B cell (primary cell): Measurements from ENCODE around the gene TMEM154. TPM values are rescaled to one million over a fixed set of nuclear protein-coding genes. Genes with fewer than 3 reads are reported as not detected.
A peak's percentile ranks its signal among the peaks of the same experiment; 100 is the strongest.

Experiments
- ATAC-seq: fragments of 200-7000 bp; cut with Tn5 transposase; one replicate; pipeline ENCODE4 v1.10.0; 2021; ENCODE audit warnings: low read depth, mild to moderate bottlenecking, moderate number of reproducible peaks, moderate library complexity
- CTCF ChIA-PET: fragments of 350-600 bp; sonication (Branson Sonifier 250); formaldehyde crosslinking; loops from one replicate; lab custom pipeline; 2021; ENCODE audit warnings: antibody characterized with exemption, inconsistent platforms; lab: Charles Lee
- POLR2A ChIA-PET: fragments of 350-600 bp; sonication (Branson Sonifier 250); formaldehyde crosslinking; loops from one replicate; lab custom pipeline; 2021; ENCODE audit warnings: antibody characterized with exemption; lab: Charles Lee
- DNase-seq: peaks from one replicate; pipeline ENCODE4 v3.0.0; 2013
- H2AFZ ChIP-seq: 2 replicates; pipeline ENCODE4 v1.6.1; 2012; ENCODE audit warnings: mild to moderate bottlenecking, low read depth, low read length; ENCODE audit not compliant: insufficient read depth, poor library complexity, severe bottlenecking
- H3K27ac ChIP-seq, 2 donors: 1 replicate in 1 of 2; 2 replicates in 1 of 2; pipeline ENCODE4 v1.5.1; 2012 to 2013; ENCODE audit warnings: low read length in 2 of 2, mild to moderate bottlenecking in 2 of 2, moderate library complexity in 1 of 2
- H3K27me3 ChIP-seq, 4 experiments: fragments of 200-600 bp in 1 of 4; sonication (generic) in 1 of 4; replicated peaks in 1 of 4; 1 replicate in 2 of 4; 2 replicates in 2 of 4; pipeline versions ENCODE4 v1.6.1 to v1.7.0; 2013 to 2016; ENCODE audit warnings: low read length in 3 of 4, mild to moderate bottlenecking in 2 of 4, mixed read lengths in 1 of 4, moderate library complexity in 1 of 4; ENCODE audit not compliant: insufficient read depth in 4 of 4, control insufficient read depth in 3 of 4; ENCODE audit errors: control extremely low read depth in 1 of 4
- H3K36me3 ChIP-seq, 2 experiments: replicated peaks in 1 of 2; 1 replicate in 1 of 2; 2 replicates in 1 of 2; pipeline versions ENCODE4 v1.6.1 to v1.7.1; 2013; ENCODE audit warnings: low read length in 1 of 2; ENCODE audit not compliant: insufficient read depth in 2 of 2, control insufficient read depth in 1 of 2; ENCODE audit errors: control extremely low read depth in 1 of 2, extremely low read depth in 1 of 2
- H3K4me1 ChIP-seq, 2 donors: fragments of 200-600 bp in 1 of 2; sonication (generic) in 1 of 2; 1 replicate in 1 of 2; 2 replicates in 1 of 2; pipeline versions ENCODE4 v1.5.1 to v1.6.1; 2013 to 2017; ENCODE audit warnings: low read length in 2 of 2; ENCODE audit not compliant: control insufficient read depth in 2 of 2, insufficient read depth in 2 of 2
- H3K4me2 ChIP-seq: replicated peaks from 2 replicates; pipeline ENCODE3; 2012; ENCODE audit warnings: mild to moderate bottlenecking, low read depth, low read length; ENCODE audit not compliant: poor library complexity, severe bottlenecking
- H3K4me3 ChIP-seq, 5 experiments: fragments of 200-600 bp in 1 of 5; sonication (generic) in 1 of 5; 1 replicate in 3 of 5; 2 replicates in 2 of 5; pipeline versions ENCODE4 v1.5.1 to v1.7.0; 2011 to 2016; ENCODE audit warnings: low read length in 4 of 5, mild to moderate bottlenecking in 4 of 5, low read depth in 2 of 5, control low read depth in 1 of 5, moderate library complexity in 1 of 5; ENCODE audit not compliant: insufficient read depth in 1 of 5; ENCODE audit errors: control extremely low read depth in 1 of 5, extremely low read depth in 1 of 5
- H3K79me2 ChIP-seq: fragments of 200-600 bp; sonication (generic); one replicate; pipeline ENCODE4 v1.6.0; 2016; ENCODE audit warnings: low read length; ENCODE audit not compliant: control insufficient read depth, insufficient read depth
- H3K9ac ChIP-seq: fragments of 200-600 bp; sonication (generic); 2 replicates; pipeline ENCODE4 v1.6.1; 2017; ENCODE audit warnings: mild to moderate bottlenecking, low read length, moderate library complexity
- H3K9me3 ChIP-seq, 3 donors: one replicate each; pipeline versions ENCODE4 v1.6.1 to v1.7.1; 2013; ENCODE audit warnings: low read length in 2 of 3; ENCODE audit not compliant: control insufficient read depth in 2 of 3, insufficient read depth in 1 of 3; ENCODE audit errors: control extremely low read depth in 1 of 3
- H4K20me1 ChIP-seq: 2 replicates; pipeline ENCODE4 v1.6.0; 2012; ENCODE audit warnings: mild to moderate bottlenecking, low read length; ENCODE audit not compliant: insufficient read depth, control insufficient read depth, poor library complexity, severe bottlenecking
- H3K27ac Mint-ChIP-seq: one replicate; pipeline ENCODE4 v1.8.0; 2021; ENCODE audit warnings: mixed read lengths
- H3K27me3 Mint-ChIP-seq: one replicate; pipeline ENCODE4 v1.8.0; 2021; ENCODE audit warnings: mixed read lengths
- H3K4me1 Mint-ChIP-seq: one replicate; pipeline ENCODE4 v1.8.0; 2021; ENCODE audit warnings: mixed read lengths
- H3K4me3 Mint-ChIP-seq: one replicate; pipeline ENCODE4 v1.8.0; 2021; ENCODE audit warnings: mixed read lengths
- H3K9me3 Mint-ChIP-seq: one replicate; pipeline ENCODE4 v1.8.0; 2022; ENCODE audit warnings: mixed read lengths; ENCODE audit not compliant: insufficient read depth
- CTCF ChIP-seq: fragments of 200-600 bp; IDR thresholded peaks from one replicate; pipeline ENCODE4 v1.8.0; 2022; ENCODE audit warnings: antibody characterized with exemption, mild to moderate bottlenecking
- EZH2 ChIP-seq: IDR thresholded peaks from 2 replicates; pipeline ENCODE4 v1.6.1; 2012; ENCODE audit warnings: borderline replicate concordance, low read depth, mild to moderate bottlenecking, moderate library complexity, low read length; ENCODE audit not compliant: insufficient read depth, poor library complexity, severe bottlenecking
- WGBS: methylation state at CpG from one replicate; pipeline ENCODE4 v1.1.5; 2013; ENCODE audit warnings: missing lambda C conversion rate; ENCODE audit not compliant: insufficient coverage; 5-methylcytosine and 5-hydroxymethylcytosine counted together
- intact Hi-C: fragments of 100-400 bp; cut with micrococcal nuclease; formaldehyde crosslinking; loops from one replicate; pipeline ENCODE4 v1.10.0; 2022
- polyA plus RNA-seq: library from polyadenylated mRNA; depleted of rRNA; stranded (reverse); fragments of >200 nt; gene quantifications from 2 replicates; pipeline ENCODE4 v1.2.3, GENCODE V29; 2012
- total RNA-seq, 2 donors: library from RNA; stranded (reverse); fragments of 120-200 nt in 1 of 2; gene quantifications; 1 replicate in 1 of 2; 2 replicates in 1 of 2; pipeline versions ENCODE4 v1.2.3 to v1.2.4, GENCODE V29; 2013 to 2022

Gene TMEM154
- total and polyA plus RNA-seq, 2 donors (not counting 1 experiment from before 2014, with no cell fraction given): 20.1 to 99.1 TPM

- Mint-ChIP-seq H3K4me1 (peaks cover 80% of the 10 kb centered on the region), H3K27ac (peak overlapping the region; percentile 84), H3K4me3 (no peak overlapping the region), H3K27me3 (no peaks in the 10 kb centered on the region), H3K9me3 (peaks cover 3% of the 10 kb centered on the region)
- Histone ChIP-seq H2AFZ (no peak overlapping the region), H3K9ac (no peak overlapping the region), H3K4me1 (peaks cover 63 to 67% of the 10 kb centered on the region in 2 donors), H4K20me1 (peaks cover 12% of the 10 kb centered on the region), H3K36me3 (peaks cover 4 to 23% of the 10 kb centered on the region in 2 experiments), H3K27ac (peak overlapping the region; percentile 84), H3K27me3 (no peaks in the 10 kb centered on the region), H3K4me2 (no peak overlapping the region), H3K79me2 (peaks cover 89% of the 10 kb centered on the region), H3K4me3 (no peak overlapping the region), H3K9me3 (no peaks in the 10 kb centered on the region)
- DNase-seq: no peak
- WGBS: 94% methylated on average over 7 of the region's 11 CpGs
- TF ChIP-seq CTCF (no peak), EZH2 (no peak)
- intact Hi-C loops: loop anchor here (10.0 kb wide), 1 partner anchor 1654 kb away; the partner anchor contains the start of gene LRBA
- CTCF ChIA-PET: interaction anchor here (0.7 to 2.5 kb wide), 3 partner anchors 8 to 111 kb away, joined by 3 to 13 read pairs (median 5); partner anchors contain the start of genes ARFIP1 and TIGD4
- POLR2A ChIA-PET: interaction anchor here (0.5 to 1.1 kb wide), 2 partner anchors 16 to 114 kb away, joined by 3 to 5 read pairs; no protein-coding TSS in a partner anchor
- ATAC-seq: no peak
These were observed 11.3 kb downstream of the TMEM154 start for GRCh38 chr4:152668338-152668964.

GRCh38 chr4:152667781-152668180 lies 12.0 kb downstream of the TMEM154 start:
- Mint-ChIP-seq H3K27me3 (no peaks in the 10 kb centered on the region), H3K4me3 (peak overlapping the region; percentile 37), H3K27ac (peak overlapping the region; percentile 95), H3K9me3 (peaks cover 3% of the 10 kb centered on the region), H3K4me1 (peaks cover 84% of the 10 kb centered on the region)
- intact Hi-C loops: loop anchor here (1.0 to 10.0 kb wide), 2 partner anchors 9 to 1653 kb away; partner anchors contain the start of gene LRBA
- no CpG with 5 or more reads among the region's 3 CpGs for WGBS
- Histone ChIP-seq H3K4me1 (peaks cover 69 to 73% of the 10 kb centered on the region in 2 donors), H3K4me2 (peak overlapping the region; percentile 39), H3K9ac (no peak overlapping the region), H3K27me3 (no peaks in the 10 kb centered on the region), H4K20me1 (peaks cover 10% of the 10 kb centered on the region), H3K9me3 (no peaks in the 10 kb centered on the region), H3K4me3 (no peak overlapping the region), H3K79me2 (peaks cover 83% of the 10 kb centered on the region), H2AFZ (no peak overlapping the region), H3K27ac (peak overlapping the region; percentile 84), H3K36me3 (peaks cover 4 to 22% of the 10 kb centered on the region in 2 experiments)
- POLR2A ChIA-PET: interaction anchor here (1.1 kb wide), 1 partner anchor 113 kb away, joined by 5 read pairs; no protein-coding TSS in a partner anchor
- ATAC-seq: no peak
- DNase-seq: no peak
- no peak for TF ChIP-seq CTCF
- TF ChIP-seq EZH2: no peak
- CTCF ChIA-PET: interaction anchor here (0.7 to 2.5 kb wide), 4 partner anchors 9 to 112 kb away, joined by 3 to 13 read pairs (median 4); partner anchors contain the start of genes ARFIP1 and TIGD4
